Lower lobe of right lung (tissue), 2 donors: ENCODE measurements around the gene IPO9. TPM values are rescaled to one million over a fixed set of nuclear protein-coding genes. Genes with fewer than 3 reads are reported as not detected.
A peak's percentile ranks its signal among the peaks of the same experiment; 100 is the strongest.
"Not testable (repeated sequence)": the region's sequence is repeated elsewhere in the genome, so short reads cannot be mapped to it uniquely, and the experiment has no call there.

ENCODE experiments used
- ATAC-seq, 2 donors: fragments of 200-7000 bp; cut with Tn5 transposase; one replicate each; pipeline ENCODE4 v1.9.1; 2020 to 2022; ENCODE audit warnings: mild to moderate bottlenecking in 2 of 2, moderate library complexity in 2 of 2
- DNase-seq: peaks from one replicate; pipeline ENCODE4 v3.0.0-alpha.2; 2020
- H3K27ac ChIP-seq: fragments of 200-600 bp; one replicate; pipeline ENCODE4 v1.8.0; 2022
- H3K27me3 ChIP-seq: fragments of 200-600 bp; one replicate; pipeline ENCODE4 v1.8.0; 2022; ENCODE audit warnings: low read depth
- H3K36me3 ChIP-seq: fragments of 200-600 bp; one replicate; pipeline ENCODE4 v1.8.0; 2022; ENCODE audit warnings: mild to moderate bottlenecking
- H3K4me1 ChIP-seq: fragments of 200-600 bp; one replicate; pipeline ENCODE4 v1.8.0; 2022
- H3K4me3 ChIP-seq: fragments of 200-600 bp; one replicate; pipeline ENCODE4 v1.8.0; 2022; ENCODE audit warnings: mild to moderate bottlenecking
- H3K9me3 ChIP-seq: fragments of 200-600 bp; one replicate; pipeline ENCODE4 v1.8.0; 2022
- CTCF ChIP-seq: fragments of 200-600 bp; IDR thresholded peaks from one replicate; pipeline ENCODE4 v1.8.0; 2022; ENCODE audit warnings: antibody characterized with exemption, mild to moderate bottlenecking
- intact Hi-C: fragments of 100-400 bp; cut with DNase I; formaldehyde crosslinking; loops from one replicate; pipeline ENCODE4 v1.11.0; 2022
- total RNA-seq: library from RNA; stranded (reverse); fragmentation: NEBNext Ultra II Directional; extraction: Animal tissue kit (Norgen Biotek cat#: 25700); gene quantifications from one replicate; pipeline ENCODE4 v1.2.1, GENCODE V29; 2021
- donor health status: DM: no; HTN: yes; CAD: no; lungs with severe emphysema.

The IPO9 gene
- total RNA-seq, 1 donor from 2014 or later, result 34.1 TPM

- H3K27me3 ChIP-seq, result no peaks in the 10 kb centered on the region
- no peak for TF ChIP-seq CTCF
- no peak overlapping the region for H3K27ac ChIP-seq
- H3K9me3 ChIP-seq, result no peaks in the 10 kb centered on the region
- H3K36me3 ChIP-seq, result peaks cover 16% of the 10 kb centered on the region
- no peak for ATAC-seq
- intact Hi-C loops, result no loop called here
- no peak for DNase-seq
- H3K4me3 ChIP-seq, result no peak overlapping the region
- peaks cover 30% of the 10 kb centered on the region for H3K4me1 ChIP-seq
Observed at GRCh38 chr1:201834621-201835020, 5.7 kb downstream of the IPO9 start.

GRCh38 chr1:201838381-201838780, 9.4 kb downstream of the IPO9 start:
- no peaks in the 10 kb centered on the region for H3K27me3 ChIP-seq

GRCh38 chr1:201839089-201839488, 10.1 kb downstream of the IPO9 start:
- DNase-seq, ATAC-seq, intact Hi-C loops, H3K4me3 ChIP-seq, H3K9me3 ChIP-seq, H3K27me3 ChIP-seq, H3K27ac ChIP-seq: not testable (repeated sequence)
- Histone ChIP-seq H3K4me1 (peaks cover 19% of the 10 kb centered on the region), H3K36me3 (peaks cover 16% of the 10 kb centered on the region)

More at GRCh38 chr1:201838381-201838780, 9.4 kb downstream of the IPO9 start:
- Histone ChIP-seq H3K4me1 (peaks cover 19% of the 10 kb centered on the region), H3K4me3 (no peak overlapping the region), H3K9me3 (no peaks in the 10 kb centered on the region), H3K36me3 (peaks cover 16% of the 10 kb centered on the region), H3K27ac (no peak overlapping the region)
- no peak for TF ChIP-seq CTCF
- DNase-seq (no peak), ATAC-seq (peak in 1 of 2 donors; percentile 54)
- intact Hi-C loops, result no loop called here

- Histone ChIP-seq H3K27me3 (no peaks in the 10 kb centered on the region), H3K27ac (no peak overlapping the region), H3K4me1 (peaks cover 19% of the 10 kb centered on the region), H3K9me3 (no peaks in the 10 kb centered on the region), H3K36me3 (peaks cover 10% of the 10 kb centered on the region), H3K4me3 (no peak overlapping the region)
- DNase-seq (no peak), ATAC-seq (no peak)
- no peak for TF ChIP-seq CTCF
- intact Hi-C loops, result no loop called here
Observed at GRCh38 chr1:201840055-201840454, 11.1 kb downstream of the IPO9 start.

- Histone ChIP-seq H3K9me3 (no peaks in the 10 kb centered on the region), H3K27ac (no peak overlapping the region), H3K36me3 (peaks cover 5% of the 10 kb centered on the region), H3K4me3 (no peak overlapping the region), H3K4me1 (peaks cover 19% of the 10 kb centered on the region), H3K27me3 (no peaks in the 10 kb centered on the region)
- no peak for TF ChIP-seq CTCF
- ATAC-seq (no peak), DNase-seq (no peak)
- intact Hi-C loops, result no loop called here
Observed at GRCh38 chr1:201840490-201840889, 11.5 kb downstream of the IPO9 start.

GRCh38 chr1:201841265-201841912, 12.4 kb downstream of the IPO9 start:
- ATAC-seq (no peak), DNase-seq (no peak)
- Histone ChIP-seq H3K4me3 (no peak overlapping the region), H3K36me3 (no peaks in the 10 kb centered on the region), H3K4me1 (peaks cover 19% of the 10 kb centered on the region), H3K9me3 (no peaks in the 10 kb centered on the region), H3K27ac (no peak overlapping the region), H3K27me3 (no peaks in the 10 kb centered on the region)
- intact Hi-C loops, result no loop called here
- no peak for TF ChIP-seq CTCF
